GM19455 (cell line): ENCODE results near the gene B4GALT3.

Source experiments
- ATAC-seq: cut with Tn5 transposase; IDR thresholded peaks from one replicate; pipeline ENCODE4 v1.9.1; 2021; ENCODE audit not compliant: unreplicated experiment

Gene B4GALT3

GRCh38 chr1:161188381-161188780, 11.1 kb upstream of the B4GALT3 start:
- no peak for ATAC-seq

- ATAC-seq = no peak
These were observed 10.0 kb upstream of the B4GALT3 start for GRCh38 chr1:161187311-161187710.

GRCh38 chr1:161185732-161186311, 8.5 kb upstream of the B4GALT3 start:
- ATAC-seq = no peak

- peak; percentile 66 for ATAC-seq
These were observed 8.0 kb upstream of the B4GALT3 start for GRCh38 chr1:161185282-161185682.

GRCh38 chr1:161182214-161182613, 4.9 kb upstream of the B4GALT3 start:
- ATAC-seq = peak; percentile 49

GRCh38 chr1:161180639-161181038, 3.3 kb upstream of the B4GALT3 start:
- ATAC-seq = no peak

GRCh38 chr1:161179698-161180097, 2.4 kb upstream of the B4GALT3 start:
- no peak for ATAC-seq

GRCh38 chr1:161177936-161178244, 583 bp upstream of the B4GALT3 start:
- ATAC-seq = no peak

GRCh38 chr1:161176468-161177111, 717 bp downstream of the B4GALT3 start:
- no peak for ATAC-seq

- ATAC-seq = no peak
These were observed 1.4 kb downstream of the B4GALT3 start for GRCh38 chr1:161175771-161176453.

GRCh38 chr1:161174911-161175310, 2.4 kb downstream of the B4GALT3 start:
- no peak for ATAC-seq

GRCh38 chr1:161173711-161174110, 3.6 kb downstream of the B4GALT3 start:
- ATAC-seq = no peak

- no peak for ATAC-seq
These were observed 4.4 kb downstream of the B4GALT3 start for GRCh38 chr1:161172776-161173376.

GRCh38 chr1:161172349-161172748, 5.0 kb downstream of the B4GALT3 start:
- no peak for ATAC-seq

- ATAC-seq = no peak
These were observed 5.6 kb downstream of the B4GALT3 start for GRCh38 chr1:161171696-161172095.

GRCh38 chr1:161171191-161171590, 6.1 kb downstream of the B4GALT3 start:
- ATAC-seq = no peak

- ATAC-seq = no peak
These were observed 8.4 kb downstream of the B4GALT3 start for GRCh38 chr1:161168906-161169305.

- no peak for ATAC-seq
These were observed 10.4 kb downstream of the B4GALT3 start for GRCh38 chr1:161166669-161167548.

GRCh38 chr1:161165742-161166668, 11.3 kb downstream of the B4GALT3 start, which contains the start of gene PPOX:
TSS of gene PPOX (plus strand) at chr1:161166426. CDS start at chr1:161166848, 422 bp downstream.
- ATAC-seq = peak; percentile 91
